A549 treated with CORT108297 at 1 μM for 4 hours (cell line): ENCODE measurements around the gene PEMT. TPM values are rescaled to one million over a fixed set of nuclear protein-coding genes. Genes with fewer than 3 reads are reported as not detected.

ENCODE experiments used
- total RNA-seq: library from RNA; stranded (reverse); fragments of 200-300 nt; extraction: Qiagen RNA extraction; gene quantifications from 5 replicates; pipeline ENCODE4 v1.2.3, GENCODE V29; 2022

The PEMT gene, protein sequence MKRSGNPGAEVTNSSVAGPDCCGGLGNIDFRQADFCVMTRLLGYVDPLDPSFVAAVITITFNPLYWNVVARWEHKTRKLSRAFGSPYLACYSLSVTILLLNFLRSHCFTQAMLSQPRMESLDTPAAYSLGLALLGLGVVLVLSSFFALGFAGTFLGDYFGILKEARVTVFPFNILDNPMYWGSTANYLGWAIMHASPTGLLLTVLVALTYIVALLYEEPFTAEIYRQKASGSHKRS
- 52.0 to 74.5 TPM (median 69.4 TPM) in 5 replicates for total RNA-seq

DNA sequence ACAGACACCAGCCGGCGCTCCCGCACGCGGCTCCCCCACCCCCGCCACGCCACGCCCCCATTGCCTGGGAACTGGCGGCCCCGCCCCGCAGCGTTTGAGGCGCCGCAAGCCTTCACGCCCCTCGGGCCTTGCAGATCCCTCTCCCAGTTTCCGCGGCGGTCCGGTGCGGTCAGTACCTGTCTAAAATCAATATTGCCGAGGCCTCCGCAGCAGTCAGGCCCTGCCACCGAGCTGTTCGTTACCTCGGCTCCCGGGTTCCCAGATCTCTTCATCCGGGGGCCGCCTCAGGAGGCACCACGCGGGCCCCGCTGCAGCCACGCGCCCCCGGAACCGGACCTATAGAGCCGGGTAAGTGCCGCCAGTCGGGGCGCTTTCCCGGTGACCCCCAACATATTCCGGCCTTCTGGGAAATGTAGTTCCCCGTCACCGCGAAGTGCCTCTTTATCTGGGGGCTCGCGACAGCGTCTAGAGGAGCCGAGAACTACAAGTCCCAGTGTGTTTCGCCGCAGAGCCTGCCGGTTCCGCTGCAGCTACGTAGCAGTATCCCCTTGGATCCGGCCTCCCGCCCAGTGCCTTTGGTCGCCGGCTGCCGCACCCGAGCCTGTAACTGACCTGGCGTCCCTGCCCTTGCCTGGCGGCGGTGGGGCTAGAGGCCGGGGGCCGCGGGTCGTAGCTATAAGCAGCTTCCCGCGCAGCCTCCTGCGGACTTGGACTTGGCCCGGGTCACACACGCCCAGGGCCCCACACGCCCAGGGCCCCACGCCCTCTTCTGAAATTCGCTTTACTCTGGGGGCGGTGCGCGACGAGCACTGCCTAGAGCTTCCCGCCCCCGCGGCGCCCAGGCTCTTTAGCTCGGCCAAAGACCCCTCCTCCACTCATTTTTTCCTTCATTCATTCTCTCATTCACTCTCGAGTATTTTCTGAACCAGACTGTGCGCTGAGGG, at the start of gene PEMT:
Gene PEMT (minus strand): TSS at position 354 of the 944 bp plus-strand sequence. CDS start 82 bp downstream, at position 272.

DNA sequence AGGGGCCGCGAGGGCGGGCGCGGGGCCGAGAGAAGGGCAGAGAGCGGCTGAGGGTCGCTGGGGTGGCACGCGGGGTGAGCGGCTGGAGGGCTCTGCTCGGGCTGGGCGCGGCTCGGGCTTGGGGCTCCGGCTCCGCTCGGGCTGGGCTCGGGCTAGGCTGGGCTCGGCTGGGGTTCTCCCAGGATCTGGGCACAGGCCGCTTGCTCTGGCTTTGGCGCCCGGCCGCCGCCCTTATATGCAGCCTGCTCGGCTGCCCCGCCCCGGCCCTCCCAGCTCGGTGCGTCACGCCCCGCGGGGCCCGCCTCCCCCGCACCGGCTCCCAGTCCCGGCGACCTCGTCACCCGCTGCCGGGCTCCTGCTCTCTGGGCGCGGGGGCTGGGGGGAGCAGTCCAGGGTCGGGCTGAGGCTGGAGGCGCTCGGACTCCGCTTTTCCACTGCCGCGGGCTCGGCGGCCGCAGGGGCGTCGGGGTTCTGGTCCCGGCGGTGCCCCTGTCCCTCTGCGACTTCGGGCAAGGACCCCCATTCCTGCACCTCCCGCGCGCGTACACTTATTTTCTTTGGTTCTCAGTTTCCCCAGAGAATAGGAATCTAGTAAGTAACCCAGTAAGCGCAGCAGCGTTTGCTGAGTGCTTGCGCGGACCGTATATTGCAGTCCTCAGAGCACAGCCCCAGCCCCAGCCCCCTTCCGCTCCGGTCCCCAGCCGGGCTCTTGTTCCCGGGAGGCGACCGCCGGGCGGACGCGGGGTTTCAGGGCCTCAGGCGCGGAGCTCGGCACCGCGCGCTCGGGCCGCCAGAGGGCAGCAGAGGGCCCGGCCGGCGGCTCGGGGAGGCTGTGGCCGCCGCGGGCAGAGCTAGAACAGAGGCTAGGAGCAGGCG, 95.1 kb downstream of the PEMT start, which contains the start of gene RASD1:
Gene RASD1 (minus strand): TSS at position 207 of the 876 bp plus-strand sequence. CDS start 214 bp downstream, outside the sequence.

GRCh38 chr17:17476865-17477467, 114.5 kb downstream of the PEMT start, which contains the start of gene MED9:
TSS of gene MED9 (plus strand) at chr17:17477000. CDS start at chr17:17477042, 42 bp downstream.

Other genes starting within 250 kb of the PEMT start
- 15.7 to 19.6 TPM (median 19.4 TPM) in 5 replicates for gene MED9, start 114.7 kb downstream of the PEMT start, total RNA-seq
- gene RASD1, start 95.3 kb downstream of the PEMT start, total RNA-seq = 0.80 to 1.3 TPM (median 1.0 TPM) in 5 replicates
- gene RAI1, start 89.8 kb upstream of the PEMT start, total RNA-seq = 32.4 to 41.1 TPM (median 37.8 TPM) in 5 replicates
- 60.6 to 93.3 TPM (median 86.9 TPM) in 5 replicates for gene SREBF1, start 245.3 kb upstream of the PEMT start, total RNA-seq